SK-N-SH (cell line): Measurements from ENCODE around the gene XRRA1. TPM values are rescaled to one million over a fixed set of nuclear protein-coding genes. Genes with fewer than 3 reads are reported as not detected.

Source experiments
- CTCF ChIA-PET: fragments of 300-600, 350-600 bp; formaldehyde crosslinking; extraction: SDS; loops from one replicate; lab custom pipeline; 2021; lab: Yijun Ruan, JAX
- POLR2A ChIA-PET: fragments of 350-600 bp; sonication (Branson Sonifier 250); formaldehyde crosslinking; extraction: SDS; loops from one replicate; lab custom pipeline; 2020; ENCODE audit warnings: antibody characterized with exemption, inconsistent platforms; lab: Yijun Ruan, JAX
- DNase-seq: peaks from one replicate; pipeline ENCODE4 v3.0.0; 2012
- H2AFZ ChIP-seq: fragments of 200-600 bp; sonication (generic); 2 replicates; pipeline ENCODE4 v1.8.1; 2016; ENCODE audit warnings: antibody characterized with exemption, mild to moderate bottlenecking, low read depth
- H3F3A ChIP-seq: fragments of 200-600 bp; sonication (generic); replicated peaks from 2 replicates; pipeline ENCODE3; 2016; ENCODE audit warnings: antibody characterized with exemption, mild to moderate bottlenecking; ENCODE audit not compliant: insufficient read depth
- H3K27ac ChIP-seq, 2 experiments: fragments of 200-500 bp in 1 of 2; fragments of 200-600 bp in 1 of 2; sonication (Bioruptor generic) in 1 of 2; sonication (generic), shearing (Covaris generic) in 1 of 2; 2 replicates each; pipeline versions ENCODE4 v1.5.1 to v1.6.1; 2014 to 2016; ENCODE audit warnings: low read depth in 2 of 2, inconsistent platforms in 1 of 2, low read length in 1 of 2, mild to moderate bottlenecking in 1 of 2, mixed read lengths in 1 of 2
- H3K27me3 ChIP-seq: fragments of 200-600 bp; sonication (generic), shearing (Covaris generic); 2 replicates; pipeline ENCODE4 v1.6.1; 2016; ENCODE audit warnings: mixed run types; ENCODE audit not compliant: insufficient read depth
- H3K36me3 ChIP-seq, 2 experiments: fragments of 200-500 bp in 1 of 2; fragments of 200-600 bp in 1 of 2; sonication (Bioruptor generic) in 1 of 2; sonication (generic) in 1 of 2; replicated peaks in 1 of 2; 2 replicates each; pipeline versions ENCODE3 to v1.5.1; 2014 to 2016; ENCODE audit warnings: low read length in 1 of 2, mild to moderate bottlenecking in 1 of 2; ENCODE audit not compliant: insufficient read depth in 2 of 2, control insufficient read depth in 1 of 2
- H3K4me1 ChIP-seq, 2 experiments: fragments of 200-500 bp in 1 of 2; fragments of 200-600 bp in 1 of 2; sonication (Bioruptor generic) in 1 of 2; sonication (generic), shearing (Covaris generic) in 1 of 2; 2 replicates each; pipeline versions ENCODE4 v1.5.1 to v1.6.1; 2014 to 2016; ENCODE audit warnings: low read depth in 1 of 2, low read length in 1 of 2, mixed run types in 1 of 2; ENCODE audit not compliant: insufficient read depth in 2 of 2, control insufficient read depth in 1 of 2
- H3K4me2 ChIP-seq: fragments of 200-600 bp; sonication (generic), shearing (Covaris generic); 2 replicates; pipeline ENCODE4 v1.6.1; 2017; ENCODE audit warnings: mixed run types
- H3K4me3 ChIP-seq, 2 experiments: fragments of 200-500 bp in 1 of 2; fragments of 200-600 bp in 1 of 2; sonication (Bioruptor generic) in 1 of 2; sonication (generic), shearing (Covaris generic) in 1 of 2; 2 replicates each; pipeline versions ENCODE4 v1.5.1 to v1.8.1; 2014 to 2016; ENCODE audit warnings: low read depth in 2 of 2, inconsistent platforms in 1 of 2, low read length in 1 of 2, mild to moderate bottlenecking in 1 of 2, mixed read lengths in 1 of 2, moderate library complexity in 1 of 2
- H3K79me2 ChIP-seq: fragments of 200-600 bp; sonication (generic); 2 replicates; pipeline ENCODE4 v1.8.1; 2017; ENCODE audit warnings: mild to moderate bottlenecking; ENCODE audit not compliant: insufficient read depth
- H3K9ac ChIP-seq: fragments of 200-600 bp; sonication (generic); 2 replicates; pipeline ENCODE4 v1.6.1; 2017; ENCODE audit warnings: mixed run types
- H3K9me2 ChIP-seq: fragments of 200-600 bp; sonication (generic); 2 replicates; pipeline ENCODE4 v1.6.1; 2017; ENCODE audit warnings: mixed run types
- H3K9me3 ChIP-seq: fragments of 200-600 bp; sonication (generic); 2 replicates; pipeline ENCODE4 v1.6.1; 2017; ENCODE audit warnings: mixed run types, mild to moderate bottlenecking, moderate library complexity
- H4K20me1 ChIP-seq: fragments of 200-600 bp; sonication (generic); 2 replicates; pipeline ENCODE4 v1.6.1; 2017; ENCODE audit warnings: mild to moderate bottlenecking, mixed run types; ENCODE audit not compliant: insufficient read depth
- ELF1 ChIP-seq: IDR thresholded peaks from 2 replicates; pipeline ENCODE4 v1.4.0; 2012
- EP300 ChIP-seq, 2 experiments: IDR thresholded peaks; 2 replicates each; pipeline versions ENCODE4 v1.4.0 to v1.6.1; 2012; ENCODE audit warnings: borderline replicate concordance in 1 of 2, low read depth in 1 of 2, low read length in 1 of 2
- FOSL2 ChIP-seq: IDR thresholded peaks from 2 replicates; pipeline ENCODE4 v1.4.0; 2012; ENCODE audit warnings: low read depth, mild to moderate bottlenecking, moderate library complexity, borderline replicate concordance
- FOXJ3 ChIP-seq: sonication (generic); formaldehyde crosslinking; IDR thresholded peaks from 2 replicates; pipeline ENCODE4 v1.5.1; 2020; ENCODE audit warnings: mild to moderate bottlenecking, missing genetic modification reagents
- JUND ChIP-seq: IDR thresholded peaks from 2 replicates; pipeline ENCODE4 v1.4.0; 2012
- MAX ChIP-seq: IDR thresholded peaks from 2 replicates; pipeline ENCODE4 v1.4.0; 2012; ENCODE audit warnings: low read depth
- NRF1 ChIP-seq: IDR thresholded peaks from 2 replicates; pipeline ENCODE4 v1.6.1; 2012; ENCODE audit warnings: low read depth, mild to moderate bottlenecking, low read length
- RAD21 ChIP-seq: IDR thresholded peaks from 2 replicates; pipeline ENCODE4 v1.6.1; 2012; ENCODE audit warnings: mild to moderate bottlenecking, low read length
- REST ChIP-seq: IDR thresholded peaks from 2 replicates; pipeline ENCODE4 v1.6.1; 2012; ENCODE audit warnings: mild to moderate bottlenecking, low read depth, low read length, moderate library complexity
- RXRA ChIP-seq: IDR thresholded peaks from 2 replicates; pipeline ENCODE4 v1.4.0; 2012; ENCODE audit warnings: low read depth, mild to moderate bottlenecking, borderline replicate concordance
- SIN3A ChIP-seq: IDR thresholded peaks from 2 replicates; pipeline ENCODE4 v1.6.1; 2012; ENCODE audit warnings: low read depth, mild to moderate bottlenecking, low read length, moderate library complexity, borderline replicate concordance
- SMC3 ChIP-seq: IDR thresholded peaks from 2 replicates; pipeline ENCODE4 v1.6.1; 2012; ENCODE audit warnings: low read depth, low read length, improper control_type of control experiment
- TAF1 ChIP-seq: IDR thresholded peaks from 2 replicates; pipeline ENCODE4 v1.6.1; 2012; ENCODE audit warnings: low read depth, mild to moderate bottlenecking, low read length, moderate library complexity, borderline replicate concordance
- USF1 ChIP-seq: IDR thresholded peaks from 2 replicates; pipeline ENCODE4 v1.4.0; 2012; ENCODE audit warnings: low read depth, borderline replicate concordance
- USF2 ChIP-seq: fragments of 150-350 bp; IDR thresholded peaks from 2 replicates; pipeline ENCODE4 v1.6.1; 2017; ENCODE audit warnings: antibody characterized with exemption, low read length, low read depth, borderline replicate concordance
- ZBTB33 ChIP-seq: IDR thresholded peaks from 2 replicates; pipeline ENCODE4 v1.4.0; 2012; ENCODE audit warnings: low read depth, borderline replicate concordance
- WGBS: methylation state at CpG from one replicate; pipeline ENCODE4 v1.1.6; 2017; ENCODE audit warnings: low lambda C conversion rate; 5-methylcytosine and 5-hydroxymethylcytosine counted together
- polyA plus RNA-seq, 3 experiments: library from polyadenylated mRNA; depleted of rRNA; stranded (reverse); fragments of >200 nt; gene quantifications; 2 replicates each; pipeline ENCODE4 v1.2.3, GENCODE V29; 2012

Gene XRRA1
- polyA plus RNA-seq, 1 of the 3 experiments (the other 2 are of a cell fraction) = 12.9 TPM

GRCh38 chr11:74837191-74837590 is 111.7 kb downstream of the XRRA1 start:
- TF ChIP-seq SIN3A (no peak), TAF1 (no peak), USF1 (no peak), FOXJ3 (no peak), RAD21 (no peak), JUND (no peak), RXRA (no peak), SMC3 (no peak), EP300 (IDR thresholded peaks at IDR 0.05; ENCODE audit: borderline replicate concordance in 1 of 2, low read depth in 1 of 2, low read length in 1 of 2) (no peak), NRF1 (no peak), ZBTB33 (no peak), MAX (no peak), FOSL2 (no peak), USF2 (no peak)
- H3K4me3 ChIP-seq = no peak overlapping the region
- DNase-seq = no peak
- peaks cover 58 to 77% of the 10 kb centered on the region in 2 experiments for H3K36me3 ChIP-seq
- H3K4me1 ChIP-seq = no peaks in the 10 kb centered on the region; a peak in 1 of 4 replicates
- 93% methylated on average over 1 of the region's 1 CpG for WGBS
- no peak overlapping the region for H2AFZ ChIP-seq
- peaks cover 9% of the 10 kb centered on the region for H3F3A ChIP-seq
- no peak overlapping the region for H3K4me2 ChIP-seq
- H3K27me3 ChIP-seq = no peaks in the 10 kb centered on the region
- no peaks in the 10 kb centered on the region for H3K9me2 ChIP-seq
- no peak overlapping the region; a peak in 1 of 4 replicates for H3K27ac ChIP-seq
- no peaks in the 10 kb centered on the region for H3K9me3 ChIP-seq
- no peaks in the 10 kb centered on the region for H4K20me1 ChIP-seq
- POLR2A ChIA-PET = no interaction called here
- no peaks in the 10 kb centered on the region for H3K79me2 ChIP-seq
- no peak overlapping the region for H3K9ac ChIP-seq
- CTCF ChIA-PET = no interaction called here

GRCh38 chr11:74826901-74827300 is 122.0 kb downstream of the XRRA1 start:
- Histone ChIP-seq H3K9me3 (peaks cover 12% of the 10 kb centered on the region; the same call in 1 of the 2 replicates), H4K20me1 (no peaks in the 10 kb centered on the region), H3K4me3 (no peak overlapping the region; a peak in 1 of 4 replicates), H3K9ac (no peak overlapping the region), H3K79me2 (peaks cover 28% of the 10 kb centered on the region; the same call in 1 of the 2 replicates), H3K27me3 (no peaks in the 10 kb centered on the region), H3K4me1 (no peaks in the 10 kb centered on the region), H3K9me2 (no peaks in the 10 kb centered on the region), H3K4me2 (no peak overlapping the region), H3K36me3 (peaks cover 9 to 80% of the 10 kb centered on the region in 2 experiments), H3K27ac (no peak overlapping the region), H2AFZ (no peak overlapping the region), H3F3A (peaks cover 10% of the 10 kb centered on the region)
- WGBS = 100% methylated on average over 3 of the region's 4 CpGs
- ChIA-PET CTCF (no interaction called here), POLR2A (no interaction called here)
- no peak for DNase-seq
- no peak for TF ChIP-seq ELF1
- TF ChIP-seq FOSL2 = no peak
- no peak for TF ChIP-seq USF1
- no peak for TF ChIP-seq REST
